Testis (tissue), 2 donors: ENCODE results near the gene EMILIN3.

Source experiments
- POLR2A ChIP-seq: fragments of 450-650 bp; IDR thresholded peaks from one replicate; pipeline ENCODE4 v1.6.1; 2017; ENCODE audit warnings: antibody characterized with exemption, mild to moderate bottlenecking, moderate library complexity
- TF ChIP-seq, protein P1 (sequence below), 3 experiments: fragments of 450-650 bp in 2 of 3; fragments of 200-600 bp in 1 of 3; sonication (generic) in 1 of 3; IDR thresholded peaks; one replicate each; pipeline ENCODE4 v1.5.1; 2016 to 2019; ENCODE audit warnings: antibody characterized with exemption in 3 of 3, mild to moderate bottlenecking in 2 of 3, moderate library complexity in 1 of 3

GRCh38 chr20:41320976-41321375, 45.6 kb downstream of the EMILIN3 start:
- TF ChIP-seq, protein P1, sequence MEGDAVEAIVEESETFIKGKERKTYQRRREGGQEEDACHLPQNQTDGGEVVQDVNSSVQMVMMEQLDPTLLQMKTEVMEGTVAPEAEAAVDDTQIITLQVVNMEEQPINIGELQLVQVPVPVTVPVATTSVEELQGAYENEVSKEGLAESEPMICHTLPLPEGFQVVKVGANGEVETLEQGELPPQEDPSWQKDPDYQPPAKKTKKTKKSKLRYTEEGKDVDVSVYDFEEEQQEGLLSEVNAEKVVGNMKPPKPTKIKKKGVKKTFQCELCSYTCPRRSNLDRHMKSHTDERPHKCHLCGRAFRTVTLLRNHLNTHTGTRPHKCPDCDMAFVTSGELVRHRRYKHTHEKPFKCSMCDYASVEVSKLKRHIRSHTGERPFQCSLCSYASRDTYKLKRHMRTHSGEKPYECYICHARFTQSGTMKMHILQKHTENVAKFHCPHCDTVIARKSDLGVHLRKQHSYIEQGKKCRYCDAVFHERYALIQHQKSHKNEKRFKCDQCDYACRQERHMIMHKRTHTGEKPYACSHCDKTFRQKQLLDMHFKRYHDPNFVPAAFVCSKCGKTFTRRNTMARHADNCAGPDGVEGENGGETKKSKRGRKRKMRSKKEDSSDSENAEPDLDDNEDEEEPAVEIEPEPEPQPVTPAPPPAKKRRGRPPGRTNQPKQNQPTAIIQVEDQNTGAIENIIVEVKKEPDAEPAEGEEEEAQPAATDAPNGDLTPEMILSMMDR (IDR thresholded peaks at IDR 0.05): no peak
- TF ChIP-seq POLR2A: no peak
